ENCODE data around the gene ATF4. TPM values are rescaled to one million over a fixed set of nuclear protein-coding genes. Genes with fewer than 3 reads are reported as not detected.

The ATF4 gene
- total RNA-seq, 1 donor from 2014 or later, result 136 TPM

DNA sequence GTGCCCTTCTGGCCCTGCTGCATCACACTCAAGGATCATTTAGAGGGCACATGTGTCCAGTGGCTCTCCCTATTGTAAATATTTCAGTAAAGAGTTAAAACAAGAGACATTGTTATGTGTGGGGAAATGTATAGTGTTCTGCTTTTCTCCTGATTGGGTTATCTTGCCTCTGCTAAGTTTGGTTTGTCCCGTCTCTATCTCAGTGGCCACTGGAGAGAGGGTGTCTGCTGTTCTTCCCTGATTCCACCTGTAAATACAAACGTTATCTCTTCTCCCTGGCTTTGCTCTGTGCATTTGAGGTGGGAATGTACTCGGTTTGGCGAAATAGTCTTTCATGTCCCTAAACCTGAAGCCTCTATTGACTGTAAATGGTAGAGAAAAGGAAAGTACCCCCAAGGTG, 12.0 kb upstream of the ATF4 start:
- Histone ChIP-seq H3K4me3 (ENCODE audit: low read length in 3 of 3) (no peak overlapping the region), H3K27me3 (ENCODE audit: control insufficient read depth in 3 of 3, insufficient read depth in 3 of 3, low read length in 3 of 3) (no peaks in the 10 kb centered on the region), H3K27ac (ENCODE audit: low read depth, low read length) (no peak overlapping the region), H3K9ac (ENCODE audit: low read depth in 1 of 3, low read length in 3 of 3) (no peak overlapping the region), H3K9me3 (ENCODE audit: control insufficient read depth in 3 of 3, low read length in 3 of 3) (no peaks in the 10 kb centered on the region), H3K4me1 (ENCODE audit: control insufficient read depth in 3 of 3, insufficient read depth in 3 of 3, low read length in 3 of 3) (peaks cover 11 to 19% (median 13%) of the 10 kb centered on the region in 3 donors), H3K36me3 (ENCODE audit: control insufficient read depth in 3 of 3, insufficient read depth in 3 of 3, low read length in 3 of 3) (peaks cover 68 to 77% (median 76%) of the 10 kb centered on the region in 3 donors)

DNA sequence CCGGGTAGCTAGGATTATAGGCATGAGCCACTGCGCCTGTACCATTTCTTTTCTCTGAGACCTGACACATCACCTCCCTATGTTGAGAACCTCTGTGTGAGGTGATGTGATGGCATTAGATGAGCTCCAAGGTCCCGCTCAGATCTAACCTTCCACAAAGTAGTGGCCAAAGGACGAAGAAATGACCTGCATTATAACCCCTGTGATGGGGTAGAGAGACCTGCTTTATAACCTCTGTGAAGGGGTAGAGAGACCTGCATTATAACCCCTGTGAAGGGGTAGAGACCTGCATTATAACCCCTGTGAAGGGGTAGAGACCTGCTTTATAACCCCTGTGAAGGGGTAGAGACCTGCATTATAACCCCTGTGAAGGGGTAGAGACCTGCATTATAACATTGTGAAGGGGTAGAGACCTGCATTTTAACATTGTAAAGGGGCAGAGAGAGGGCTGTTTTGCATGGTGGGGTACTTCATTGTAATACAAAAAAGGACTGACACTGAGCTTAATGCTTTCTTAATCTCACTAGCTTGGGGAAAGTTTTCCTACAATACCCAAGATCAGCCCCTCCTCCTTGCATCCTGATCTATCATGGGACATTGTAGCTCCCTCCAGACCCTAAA, 9.7 kb upstream of the ATF4 start:
- Histone ChIP-seq H3K27ac (ENCODE audit: low read depth, low read length) (no peak overlapping the region), H3K27me3 (ENCODE audit: control insufficient read depth in 3 of 3, insufficient read depth in 3 of 3, low read length in 3 of 3) (no peaks in the 10 kb centered on the region), H3K4me3 (ENCODE audit: low read length in 3 of 3) (no peak overlapping the region), H3K4me1 (ENCODE audit: control insufficient read depth in 3 of 3, insufficient read depth in 3 of 3, low read length in 3 of 3) (peaks cover 0 to 11% (median 8%) of the 10 kb centered on the region in 3 donors), H3K9me3 (ENCODE audit: control insufficient read depth in 3 of 3, low read length in 3 of 3) (no peaks in the 10 kb centered on the region), H3K36me3 (ENCODE audit: control insufficient read depth in 3 of 3, insufficient read depth in 3 of 3, low read length in 3 of 3) (peaks cover 75 to 83% (median 80%) of the 10 kb centered on the region in 3 donors), H3K9ac (ENCODE audit: low read depth in 1 of 3, low read length in 3 of 3) (no peak overlapping the region)

DNA sequence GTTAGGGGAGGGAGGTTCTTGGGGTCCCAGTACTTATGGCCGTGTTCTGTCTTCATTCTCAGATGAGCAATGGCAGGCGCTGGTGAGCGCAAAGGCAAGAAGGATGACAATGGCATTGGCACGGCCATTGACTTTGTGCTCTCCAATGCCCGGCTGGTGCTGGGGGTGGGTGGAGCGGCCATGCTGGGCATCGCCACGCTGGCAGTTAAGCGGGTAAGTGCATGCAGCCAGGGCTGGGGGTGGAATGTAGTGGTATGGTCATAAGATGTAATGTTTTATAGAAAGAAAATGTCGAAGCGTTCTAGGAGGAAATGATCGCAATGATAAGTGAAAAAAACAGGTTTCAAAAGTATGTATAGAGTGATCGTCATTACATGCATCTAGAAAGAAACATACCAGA, 9.1 kb upstream of the ATF4 start:
- Histone ChIP-seq H3K27ac (ENCODE audit: low read depth, low read length) (no peak overlapping the region), H3K36me3 (ENCODE audit: control insufficient read depth in 3 of 3, insufficient read depth in 3 of 3, low read length in 3 of 3) (peaks cover 73 to 80% (median 78%) of the 10 kb centered on the region in 3 donors), H3K27me3 (ENCODE audit: control insufficient read depth in 3 of 3, insufficient read depth in 3 of 3, low read length in 3 of 3) (no peaks in the 10 kb centered on the region), H3K4me1 (ENCODE audit: control insufficient read depth in 3 of 3, insufficient read depth in 3 of 3, low read length in 3 of 3) (peaks cover 0 to 6% (median 6%) of the 10 kb centered on the region in 3 donors), H3K9me3 (ENCODE audit: control insufficient read depth in 3 of 3, low read length in 3 of 3) (no peaks in the 10 kb centered on the region), H3K4me3 (ENCODE audit: low read length in 3 of 3) (no peak overlapping the region), H3K9ac (ENCODE audit: low read depth in 1 of 3, low read length in 3 of 3) (no peak overlapping the region)

DNA sequence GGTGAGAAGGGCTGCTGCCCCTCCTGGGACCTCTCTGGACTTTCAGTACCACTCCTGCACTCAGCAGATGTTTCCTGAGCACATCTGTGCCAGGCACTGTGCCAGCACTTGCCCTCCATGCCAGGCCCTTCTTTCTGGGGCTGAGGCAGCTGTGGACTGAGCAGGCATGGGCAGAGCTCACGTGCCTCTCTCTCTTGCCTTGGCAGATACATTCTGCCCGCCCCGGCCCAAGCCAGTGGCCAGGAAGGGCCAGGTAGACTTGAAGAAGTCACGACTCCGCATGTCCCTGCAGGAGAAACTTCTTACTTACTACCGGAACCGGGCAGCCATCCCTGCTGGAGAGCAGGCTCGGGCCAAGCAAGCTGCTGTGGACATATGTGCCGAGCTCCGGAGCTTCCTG, 8.3 kb upstream of the ATF4 start:
- Histone ChIP-seq H3K36me3 (ENCODE audit: control insufficient read depth in 3 of 3, insufficient read depth in 3 of 3, low read length in 3 of 3) (peaks cover 66 to 72% (median 70%) of the 10 kb centered on the region in 3 donors), H3K9me3 (ENCODE audit: control insufficient read depth in 3 of 3, low read length in 3 of 3) (no peaks in the 10 kb centered on the region), H3K9ac (ENCODE audit: low read depth in 1 of 3, low read length in 3 of 3) (no peak overlapping the region), H3K4me1 (ENCODE audit: control insufficient read depth in 3 of 3, insufficient read depth in 3 of 3, low read length in 3 of 3) (peaks cover 0 to 6% (median 6%) of the 10 kb centered on the region in 3 donors), H3K27me3 (ENCODE audit: control insufficient read depth in 3 of 3, insufficient read depth in 3 of 3, low read length in 3 of 3) (no peaks in the 10 kb centered on the region), H3K27ac (ENCODE audit: low read depth, low read length) (no peak overlapping the region), H3K4me3 (ENCODE audit: low read length in 3 of 3) (no peak overlapping the region)

GRCh38 chr22:39513791-39514190, 6.6 kb upstream of the ATF4 start:
- H3K4me1 ChIP-seq (ENCODE audit: control insufficient read depth in 3 of 3, insufficient read depth in 3 of 3, low read length in 3 of 3), result peaks cover 4 to 14% (median 9%) of the 10 kb centered on the region in 3 donors
- peaks cover 56 to 61% (median 60%) of the 10 kb centered on the region in 3 donors for H3K36me3 ChIP-seq (ENCODE audit: control insufficient read depth in 3 of 3, insufficient read depth in 3 of 3, low read length in 3 of 3)
- no peak overlapping the region for H3K9ac ChIP-seq (ENCODE audit: low read depth in 1 of 3, low read length in 3 of 3)
- H3K27me3 ChIP-seq (ENCODE audit: control insufficient read depth in 3 of 3, insufficient read depth in 3 of 3, low read length in 3 of 3), result no peaks in the 10 kb centered on the region
- no peaks in the 10 kb centered on the region for H3K9me3 ChIP-seq (ENCODE audit: control insufficient read depth in 3 of 3, low read length in 3 of 3)
- H3K27ac ChIP-seq (ENCODE audit: low read depth, low read length), result no peak overlapping the region
- no peak overlapping the region for H3K4me3 ChIP-seq (ENCODE audit: low read length in 3 of 3)

DNA sequence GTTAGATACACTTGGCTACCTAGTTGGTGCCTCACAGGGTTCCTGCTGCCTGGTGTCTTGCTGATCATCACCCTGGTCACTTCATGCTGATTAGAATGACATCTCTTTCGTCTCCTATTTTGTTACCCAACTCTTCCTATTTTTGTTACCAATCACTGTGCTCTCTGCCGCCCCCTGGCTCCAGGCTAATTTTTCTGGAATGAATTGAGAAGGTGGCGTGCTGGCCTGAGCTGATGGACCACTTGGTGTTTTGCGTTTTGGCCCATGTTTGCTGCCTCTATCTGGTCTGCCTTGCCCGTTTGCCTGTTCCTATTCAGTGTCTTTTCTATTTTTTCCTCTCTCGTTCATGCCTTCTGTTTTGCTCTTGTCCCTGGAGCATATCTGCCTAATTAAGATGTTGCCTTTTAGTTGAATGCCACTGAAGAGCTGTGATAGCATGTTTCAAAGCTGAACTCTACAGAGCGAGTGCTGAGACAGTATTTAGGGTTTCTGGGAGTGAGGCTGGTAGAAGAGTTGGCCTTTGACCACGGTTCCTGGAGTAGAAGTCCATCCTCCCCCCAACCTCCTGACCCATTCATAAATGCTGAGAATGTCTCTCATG, 5.9 kb upstream of the ATF4 start:
- H3K36me3 ChIP-seq (ENCODE audit: control insufficient read depth in 3 of 3, insufficient read depth in 3 of 3, low read length in 3 of 3), result peaks cover 52 to 56% (median 55%) of the 10 kb centered on the region in 3 donors

DNA sequence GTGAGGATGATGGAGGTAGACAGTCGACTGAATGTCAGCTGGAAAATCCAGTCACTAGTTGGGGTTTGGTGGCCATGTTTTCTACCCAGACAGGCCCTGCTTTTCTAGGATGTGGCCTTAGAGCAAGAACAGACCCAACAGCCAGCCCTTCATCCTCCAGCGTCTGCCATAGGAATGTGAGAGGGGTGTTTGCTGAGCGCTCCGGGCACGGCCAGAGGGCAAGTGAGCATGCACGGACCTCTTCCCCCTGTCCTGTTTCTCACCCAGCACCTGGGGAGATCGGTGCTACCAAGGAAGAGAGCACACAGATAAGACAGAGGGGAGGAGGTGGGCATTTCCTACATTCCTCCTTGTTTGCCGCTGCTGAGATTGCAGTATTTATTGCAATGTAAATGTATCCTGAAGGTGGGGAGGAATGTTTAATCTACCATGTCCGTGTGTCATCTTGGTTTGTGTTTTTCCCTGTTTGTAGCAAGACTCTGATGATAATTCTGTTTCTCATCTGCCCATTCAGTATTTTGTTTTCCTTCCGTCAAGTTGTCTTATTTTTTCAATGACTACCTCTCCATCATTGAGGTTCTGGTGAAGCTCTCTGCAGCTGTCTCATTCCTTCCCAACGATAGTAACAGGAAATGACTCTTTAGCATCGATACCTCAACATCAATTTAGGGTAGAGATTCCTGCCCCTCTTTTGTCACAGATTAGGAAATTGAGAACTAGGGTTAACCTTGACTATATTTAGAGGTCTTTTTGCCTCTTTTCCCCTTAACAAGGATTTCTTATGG, 4.9 kb upstream of the ATF4 start:
- Histone ChIP-seq H3K27me3 (ENCODE audit: control insufficient read depth in 3 of 3, insufficient read depth in 3 of 3, low read length in 3 of 3) (no peaks in the 10 kb centered on the region), H3K9ac (ENCODE audit: low read depth in 1 of 3, low read length in 3 of 3) (no peak overlapping the region), H3K27ac (ENCODE audit: low read depth, low read length) (no peak overlapping the region), H3K4me3 (ENCODE audit: low read length in 3 of 3) (no peak overlapping the region), H3K36me3 (ENCODE audit: control insufficient read depth in 3 of 3, insufficient read depth in 3 of 3, low read length in 3 of 3) (peaks cover 48 to 53% (median 50%) of the 10 kb centered on the region in 3 donors), H3K9me3 (ENCODE audit: control insufficient read depth in 3 of 3, low read length in 3 of 3) (no peaks in the 10 kb centered on the region), H3K4me1 (ENCODE audit: control insufficient read depth in 3 of 3, insufficient read depth in 3 of 3, low read length in 3 of 3) (peaks cover 11 to 23% (median 15%) of the 10 kb centered on the region in 3 donors)

More for the DNA sequence above, 5.9 kb upstream of the ATF4 start:
- H3K9me3 ChIP-seq (ENCODE audit: control insufficient read depth in 3 of 3, low read length in 3 of 3), result no peaks in the 10 kb centered on the region
- H3K4me3 ChIP-seq (ENCODE audit: low read length in 3 of 3), result no peak overlapping the region
- peak overlapping the region in 1 of 3 donors; percentile 3 for H3K9ac ChIP-seq (ENCODE audit: low read depth in 1 of 3, low read length in 3 of 3)
- no peak overlapping the region for H3K27ac ChIP-seq (ENCODE audit: low read depth, low read length)
- peaks cover 10 to 20% (median 15%) of the 10 kb centered on the region in 3 donors for H3K4me1 ChIP-seq (ENCODE audit: control insufficient read depth in 3 of 3, insufficient read depth in 3 of 3, low read length in 3 of 3)
- no peaks in the 10 kb centered on the region for H3K27me3 ChIP-seq (ENCODE audit: control insufficient read depth in 3 of 3, insufficient read depth in 3 of 3, low read length in 3 of 3)

GRCh38 chr22:39517470-39517869, 2.9 kb upstream of the ATF4 start:
- Histone ChIP-seq H3K27ac (ENCODE audit: low read depth, low read length) (no peak overlapping the region), H3K4me1 (ENCODE audit: control insufficient read depth in 3 of 3, insufficient read depth in 3 of 3, low read length in 3 of 3) (peaks cover 25 to 38% (median 26%) of the 10 kb centered on the region in 3 donors), H3K36me3 (ENCODE audit: control insufficient read depth in 3 of 3, insufficient read depth in 3 of 3, low read length in 3 of 3) (peaks cover 43 to 52% (median 47%) of the 10 kb centered on the region in 3 donors)

DNA sequence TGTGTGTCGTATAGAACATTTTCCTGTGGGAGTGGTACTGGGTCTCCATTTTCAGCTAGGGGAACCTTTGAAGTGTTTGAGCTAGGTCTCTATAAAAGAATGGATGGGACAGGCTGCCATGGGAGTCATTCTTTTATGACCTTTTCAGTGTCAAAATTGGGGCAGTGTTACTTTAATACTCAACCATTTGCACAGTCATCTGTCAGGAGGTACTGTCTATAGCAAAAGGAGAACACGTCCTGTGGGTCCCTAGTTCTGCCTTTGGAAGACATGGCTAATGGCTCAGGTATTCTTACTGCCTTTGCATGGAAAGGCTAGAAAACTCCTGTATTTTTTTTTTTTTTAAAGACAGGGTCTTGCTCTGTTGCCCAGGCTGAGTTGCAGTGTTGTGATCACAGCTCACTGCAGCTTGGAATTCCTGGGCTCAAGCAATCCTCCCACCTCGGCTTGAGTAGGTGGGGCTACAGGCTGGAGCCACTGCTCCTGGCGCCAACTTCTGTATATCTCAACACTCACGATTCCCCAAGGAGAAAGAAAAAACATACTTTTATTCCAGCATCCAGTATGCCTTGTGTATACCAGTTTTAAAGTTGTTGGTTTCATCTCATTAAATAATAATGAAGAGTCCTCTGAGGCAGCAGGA, 2.1 kb upstream of the ATF4 start:
- Histone ChIP-seq H3K4me3 (ENCODE audit: low read length in 3 of 3) (peak overlapping the region in 1 of 3 donors; percentile 94), H3K4me1 (ENCODE audit: control insufficient read depth in 3 of 3, insufficient read depth in 3 of 3, low read length in 3 of 3) (peaks cover 33 to 46% (median 34%) of the 10 kb centered on the region in 3 donors), H3K27me3 (ENCODE audit: control insufficient read depth in 3 of 3, insufficient read depth in 3 of 3, low read length in 3 of 3) (no peaks in the 10 kb centered on the region), H3K36me3 (ENCODE audit: control insufficient read depth in 3 of 3, insufficient read depth in 3 of 3, low read length in 3 of 3) (peaks cover 45 to 53% (median 51%) of the 10 kb centered on the region in 3 donors), H3K9me3 (ENCODE audit: control insufficient read depth in 3 of 3, low read length in 3 of 3) (no peaks in the 10 kb centered on the region), H3K9ac (ENCODE audit: low read depth in 1 of 3, low read length in 3 of 3) (peak overlapping the region in 1 of 3 donors; percentile 99), H3K27ac (ENCODE audit: low read depth, low read length) (peak overlapping the region; percentile 99)

More at GRCh38 chr22:39517470-39517869, 2.9 kb upstream of the ATF4 start:
- H3K9ac ChIP-seq (ENCODE audit: low read depth in 1 of 3, low read length in 3 of 3), result no peak overlapping the region
- H3K9me3 ChIP-seq (ENCODE audit: control insufficient read depth in 3 of 3, low read length in 3 of 3), result no peaks in the 10 kb centered on the region
- no peak overlapping the region for H3K4me3 ChIP-seq (ENCODE audit: low read length in 3 of 3)
- H3K27me3 ChIP-seq (ENCODE audit: control insufficient read depth in 3 of 3, insufficient read depth in 3 of 3, low read length in 3 of 3), result no peaks in the 10 kb centered on the region

Measured in skeletal muscle tissue (tissue), 4 donors.